NAMALWA (cell line): ENCODE measurements around the gene PELI2.

Source experiments
- DNase-seq: peaks from one replicate; pipeline ENCODE4 v3.0.0-alpha.2; 2015; ENCODE audit warnings: low spot score

Gene PELI2

GRCh38 chr14:56299306-56299984, 181.2 kb downstream of the PELI2 start:
- DNase-seq, result no peak

GRCh38 chr14:56300495-56300894, 182.3 kb downstream of the PELI2 start:
- DNase-seq, result no peak

DNA sequence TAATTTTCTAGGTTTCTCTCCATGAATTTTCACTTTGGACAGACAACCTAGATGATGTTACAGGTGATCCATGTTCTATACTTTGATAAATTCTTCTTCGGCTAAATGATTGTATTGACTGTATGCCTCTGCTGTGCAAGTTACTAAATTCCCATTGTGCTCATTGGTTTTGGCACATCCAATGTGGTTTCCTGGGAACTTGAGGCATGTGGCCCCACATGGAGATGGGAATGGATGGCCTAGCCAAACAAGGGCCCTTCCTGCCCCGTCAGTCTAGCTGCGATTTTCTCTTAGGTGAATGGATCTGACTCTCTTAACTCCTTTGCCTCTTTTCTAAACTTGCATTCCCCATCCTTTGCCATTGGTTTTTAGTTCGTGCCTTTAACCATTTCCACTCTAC, 186.2 kb downstream of the PELI2 start:
- no peak for DNase-seq

DNA sequence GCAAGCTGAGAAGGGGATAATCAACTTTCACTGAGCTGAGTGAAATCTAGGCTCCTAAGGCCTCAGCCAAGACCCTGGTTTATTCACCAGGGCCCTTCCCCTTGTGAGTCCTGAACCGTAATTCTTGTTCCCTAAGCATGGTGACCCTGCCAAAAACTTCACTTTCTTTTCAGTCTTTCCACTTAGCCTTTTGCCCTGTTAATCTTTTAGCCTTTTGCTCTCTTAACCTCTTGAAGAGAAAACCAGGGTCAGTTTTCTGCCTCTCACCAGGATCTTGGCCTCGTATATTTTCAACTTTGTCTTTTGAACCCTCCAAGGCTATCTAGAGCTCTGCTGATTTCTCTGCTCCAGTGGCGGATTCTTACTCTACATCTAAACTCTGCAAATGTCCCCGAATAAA, 191.0 kb downstream of the PELI2 start:
- no peak for DNase-seq

GRCh38 chr14:56310643-56311042, 192.4 kb downstream of the PELI2 start:
- DNase-seq, result no peak

DNA sequence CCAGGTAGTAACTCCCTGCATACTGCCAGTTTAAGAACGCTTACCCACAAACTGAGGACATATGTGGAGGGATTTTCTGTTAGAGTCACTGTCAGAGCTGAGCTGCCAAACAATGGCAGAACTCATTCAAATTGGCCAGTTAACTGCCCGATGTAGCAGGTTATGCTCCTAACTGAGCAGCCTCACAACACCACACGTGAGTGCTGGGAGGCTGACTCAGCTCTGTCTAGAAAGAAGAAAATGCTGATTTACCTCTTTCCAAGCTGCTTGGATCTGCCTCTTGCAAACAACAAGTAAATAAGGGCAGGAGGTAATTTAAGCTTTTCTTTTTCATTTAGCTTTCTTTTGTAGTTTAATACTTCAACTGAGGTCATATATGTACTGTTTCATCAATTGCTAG, 195.6 kb downstream of the PELI2 start:
- no peak for DNase-seq

GRCh38 chr14:56318393-56319115, 200.3 kb downstream of the PELI2 start:
- no peak for DNase-seq

DNA sequence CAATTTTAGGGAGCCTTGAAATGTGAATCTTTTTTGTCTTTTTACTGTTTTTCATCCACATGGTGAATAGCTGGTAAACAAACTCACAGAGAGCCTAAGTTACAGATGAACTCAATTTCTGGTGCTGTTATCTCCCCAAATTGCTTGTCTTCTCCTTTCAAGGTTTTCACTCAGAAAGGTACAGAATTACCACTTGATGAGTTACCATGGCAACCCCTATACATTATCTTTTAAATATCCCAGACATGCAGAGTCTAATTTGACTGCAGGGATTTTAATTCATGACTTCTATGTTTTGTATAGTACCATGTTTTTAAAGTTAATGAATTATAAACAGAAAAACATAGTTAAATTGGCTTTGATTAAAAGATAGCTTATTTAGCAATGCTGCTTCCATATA, 203.7 kb downstream of the PELI2 start:
- DNase-seq, result no peak

GRCh38 chr14:56322531-56322930, 204.3 kb downstream of the PELI2 start:
- no peak for DNase-seq

- no peak for DNase-seq
These were observed 206.2 kb downstream of the PELI2 start for GRCh38 chr14:56324454-56324853.

DNA sequence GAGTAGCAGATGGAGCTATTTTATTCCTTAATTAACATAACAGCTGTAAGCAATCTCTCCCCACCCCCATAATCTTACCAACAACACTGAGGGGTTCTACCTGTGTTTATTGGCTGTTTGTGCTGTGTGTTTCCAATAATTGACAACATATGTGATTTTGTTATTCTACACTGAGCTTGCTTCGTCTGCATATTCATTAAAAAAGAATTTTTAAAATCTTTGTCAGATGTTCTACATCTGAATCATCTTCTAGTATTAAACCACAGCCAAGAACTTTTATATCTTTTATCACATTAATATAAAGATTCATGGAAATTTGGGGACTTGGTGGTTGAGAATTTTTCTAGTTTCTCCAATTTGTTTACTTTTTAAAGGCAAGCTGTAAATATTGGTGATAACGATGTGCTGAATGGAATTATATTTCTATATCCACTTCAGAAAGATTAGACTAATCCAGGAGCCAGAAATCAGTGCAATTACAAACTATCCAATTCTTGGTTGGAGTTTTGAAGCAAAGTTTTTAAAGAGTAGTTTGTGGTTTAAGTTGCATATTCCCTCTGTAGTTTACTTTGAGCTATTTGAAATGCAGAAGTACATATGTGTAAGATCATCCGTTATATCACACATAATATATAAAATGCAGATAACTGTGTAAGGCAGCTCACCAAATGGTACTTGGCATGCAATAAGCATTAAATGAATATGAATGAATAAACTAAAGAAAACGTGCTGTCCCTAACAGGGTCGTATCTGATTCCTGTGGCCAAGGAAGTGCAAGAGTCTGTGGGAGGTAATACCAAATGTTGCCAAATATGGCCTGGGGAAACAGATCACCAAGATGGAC, 206.9 kb downstream of the PELI2 start:
- DNase-seq, result no peak

DNA sequence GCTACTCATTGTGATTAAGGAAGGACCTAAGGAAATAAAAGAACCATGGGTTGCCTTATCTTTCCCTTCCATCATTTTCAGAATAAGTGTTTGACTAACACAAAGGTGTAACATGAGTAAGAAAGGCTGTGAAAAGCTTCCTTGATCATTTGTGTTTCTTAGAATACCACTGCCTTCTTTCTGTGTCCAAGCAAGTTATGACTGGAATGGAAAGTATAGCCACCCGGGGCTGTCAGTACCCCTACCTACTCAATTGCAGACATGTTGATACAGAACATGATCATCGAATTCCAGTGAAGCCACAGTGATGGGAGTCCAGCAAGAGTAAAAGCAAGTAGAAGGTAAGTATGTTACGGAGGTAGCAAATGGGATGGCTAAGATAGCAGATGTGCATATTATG, 209.8 kb downstream of the PELI2 start:
- DNase-seq, result no peak

- no peak for DNase-seq
These were observed 213.5 kb downstream of the PELI2 start for GRCh38 chr14:56331592-56332216.

DNA sequence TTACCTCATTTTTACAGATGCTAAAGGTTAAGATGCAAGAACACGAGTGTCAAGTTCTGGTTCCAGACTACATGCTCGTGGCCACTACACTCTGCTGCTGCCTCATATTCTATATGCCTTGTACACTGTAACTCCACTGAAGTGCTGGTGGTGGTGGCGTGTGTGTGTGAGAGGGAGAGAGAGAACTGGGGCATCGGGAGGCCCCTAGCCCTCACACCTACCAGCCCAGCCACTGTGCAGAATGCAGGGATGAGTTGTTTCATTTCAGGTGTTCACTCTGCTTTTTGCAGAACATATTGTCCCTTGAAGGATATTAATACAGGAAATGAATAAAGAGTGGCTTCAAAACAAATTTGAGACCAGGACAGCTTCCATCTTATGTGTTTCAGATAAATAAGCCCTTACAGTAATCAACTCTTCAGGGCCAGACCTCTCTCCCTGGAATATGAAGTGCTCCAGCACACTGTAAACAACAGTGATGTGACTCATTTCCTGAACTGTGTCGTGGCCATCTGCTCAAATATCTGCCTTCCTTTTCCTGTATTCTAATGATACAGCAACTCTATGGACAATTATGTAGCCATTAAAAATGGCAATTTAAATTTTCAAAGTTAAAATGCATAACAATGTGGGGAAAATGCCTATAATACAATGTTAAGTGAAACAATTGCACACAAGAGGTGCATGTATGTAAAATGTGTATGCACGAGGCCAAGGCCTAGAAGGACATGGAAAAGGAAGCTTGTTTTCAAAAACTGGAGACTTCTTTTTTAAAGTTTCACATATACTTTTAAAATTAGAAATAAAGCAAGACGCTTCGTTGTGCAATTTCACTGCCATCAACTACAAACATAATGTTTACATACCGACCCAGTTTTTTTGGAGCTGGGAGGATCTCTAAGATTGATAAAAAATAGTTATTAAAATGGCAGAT, 215.4 kb downstream of the PELI2 start:
- DNase-seq, result no peak

- no peak for DNase-seq
These were observed 216.2 kb downstream of the PELI2 start for GRCh38 chr14:56334458-56334857.

- DNase-seq, result no peak
These were observed 220.5 kb downstream of the PELI2 start for GRCh38 chr14:56338674-56339073.

DNA sequence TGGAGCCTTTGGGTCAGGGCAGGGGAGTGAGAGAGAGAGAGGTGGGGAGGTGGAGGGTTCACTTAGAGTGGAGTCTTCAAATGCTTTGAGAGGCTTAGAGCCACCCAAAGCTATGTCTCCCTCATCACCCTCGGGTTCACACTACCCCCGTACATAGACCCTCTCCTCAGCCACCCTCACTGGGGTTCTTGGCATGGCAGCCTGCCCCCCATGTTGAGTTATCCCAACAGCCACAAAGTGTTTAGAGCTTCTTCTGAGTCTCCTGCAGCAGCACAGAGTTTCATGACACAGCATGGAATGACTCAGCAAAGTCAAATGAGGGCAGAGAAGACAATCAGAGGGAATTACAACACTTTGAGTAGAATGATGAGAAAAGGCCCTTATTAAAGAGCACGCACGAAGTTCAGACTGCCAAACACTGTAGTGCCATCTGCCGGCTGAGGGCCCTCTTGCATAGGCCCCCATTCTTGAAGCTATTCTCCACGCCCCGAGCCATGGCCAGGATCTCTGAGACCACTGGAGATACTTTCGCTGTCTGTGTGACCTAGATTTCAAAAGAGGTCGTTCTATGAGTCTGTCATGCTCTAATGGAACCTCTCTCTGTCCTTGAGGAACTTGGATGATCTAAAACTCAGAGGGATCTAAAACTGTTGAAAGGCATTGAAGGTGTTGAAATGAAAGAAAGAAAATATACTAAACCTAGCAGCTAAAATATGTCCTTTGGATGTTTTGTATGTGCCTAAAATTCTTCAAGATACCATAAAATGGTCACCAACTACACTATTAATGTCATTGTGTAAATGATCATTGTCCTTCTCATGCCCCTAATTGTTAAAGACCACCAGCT, 221.9 kb downstream of the PELI2 start:
- peak; percentile 59 for DNase-seq

DNA sequence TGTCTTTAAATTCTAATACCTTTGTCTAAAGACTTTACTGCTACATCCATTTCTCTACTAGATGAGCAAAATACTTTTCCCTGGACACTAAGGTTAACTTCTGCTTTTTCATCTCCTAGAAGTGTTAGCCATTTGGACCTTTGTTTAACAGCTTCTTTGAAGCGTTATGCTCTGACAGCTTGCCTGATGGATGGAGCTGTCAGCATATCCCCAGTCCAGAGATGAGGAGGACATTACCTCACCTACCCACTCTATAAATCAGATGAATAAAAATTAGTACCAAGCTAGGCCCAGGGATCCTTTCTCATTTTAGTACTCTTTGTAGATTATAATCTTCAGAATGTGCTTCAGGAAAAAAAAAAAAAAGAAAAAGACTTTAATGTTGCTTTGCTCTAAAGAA, 222.7 kb downstream of the PELI2 start:
- DNase-seq, result no peak

- peak; percentile 4 for DNase-seq
These were observed 223.7 kb downstream of the PELI2 start for GRCh38 chr14:56341766-56342493.

DNA sequence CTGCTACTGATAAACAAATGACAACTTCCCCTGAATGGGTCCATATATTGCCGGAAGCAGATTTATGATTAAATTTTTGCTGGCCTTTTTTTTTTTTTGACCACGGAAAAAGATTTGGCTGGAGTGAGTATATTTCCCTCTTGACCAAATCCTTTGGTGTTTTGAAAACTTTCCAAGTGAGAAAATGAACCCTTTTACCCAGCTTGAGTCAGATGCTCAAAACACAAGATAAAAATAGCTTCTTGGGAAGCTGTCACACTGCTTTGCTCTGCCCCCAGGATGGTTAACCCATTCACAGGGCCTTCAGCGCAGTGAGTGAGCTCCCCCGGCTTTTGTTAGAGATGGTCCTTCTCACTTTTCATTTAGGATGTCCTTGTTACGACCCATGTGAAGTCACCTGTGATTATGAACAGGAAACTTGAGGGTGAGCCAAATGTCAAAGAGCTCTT, 224.3 kb downstream of the PELI2 start:
- DNase-seq, result no peak
